ENCODE results near the gene APLN. TPM values are rescaled to one million over a fixed set of nuclear protein-coding genes. Genes with fewer than 3 reads are reported as not detected.

Gene APLN, protein sequence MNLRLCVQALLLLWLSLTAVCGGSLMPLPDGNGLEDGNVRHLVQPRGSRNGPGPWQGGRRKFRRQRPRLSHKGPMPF
- 0.58 to 1.00 TPM (median 0.77 TPM) in 5 replicates for total RNA-seq (2022; extraction: Qiagen RNA extraction)

DNA sequence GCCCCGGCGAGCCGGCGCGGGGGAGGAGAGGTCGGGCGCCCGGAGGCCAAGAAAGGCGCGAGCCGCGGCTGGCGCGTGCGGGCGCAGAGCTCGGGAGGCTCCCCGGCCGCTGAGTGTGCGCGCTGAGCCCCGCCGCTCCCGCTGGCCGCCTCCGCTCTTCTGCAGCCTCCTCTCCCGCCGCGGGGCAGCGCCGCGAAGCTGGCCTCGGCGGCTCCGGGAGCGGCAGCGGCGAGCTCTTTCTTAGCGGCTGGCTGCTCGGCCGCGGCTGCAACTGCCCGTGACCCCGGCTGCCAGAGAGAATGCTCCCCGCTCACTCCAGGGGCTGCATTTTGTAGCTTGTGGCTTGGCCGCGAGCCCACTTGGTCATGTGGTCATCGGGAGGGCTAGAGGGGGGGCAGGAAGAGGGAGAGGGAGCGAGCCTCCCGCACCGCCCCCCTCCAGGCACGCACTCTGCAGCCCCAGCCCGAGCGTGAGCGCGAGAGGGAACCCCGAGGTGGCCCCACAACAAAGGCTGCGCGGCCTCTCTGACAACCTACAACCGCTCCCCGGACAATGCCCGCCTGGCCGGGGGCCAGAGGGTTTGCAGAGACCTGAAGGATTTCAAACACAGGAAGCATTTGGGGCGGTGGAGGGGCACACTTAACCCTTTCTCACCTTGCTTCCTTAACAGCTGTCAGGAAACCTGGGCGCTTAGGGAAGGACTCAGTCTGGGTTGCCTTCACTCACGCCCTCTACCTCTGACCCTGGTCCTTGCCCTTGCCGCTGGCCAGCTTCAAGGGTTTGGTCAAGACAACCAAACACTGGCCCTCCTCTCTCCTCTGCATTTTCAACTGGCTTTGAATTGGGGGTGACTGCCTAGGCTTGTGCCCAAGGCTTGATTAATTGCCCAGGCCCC is at the start of gene APLN:
Gene APLN, minus strand, starts transcription at position 305 of the 895 bp plus-strand sequence. CDS start 326 bp downstream, outside the sequence.

Other genes starting within 250 kb of the APLN start
- 32.3 to 60.2 TPM (median 45.4 TPM) in 5 replicates for gene SMARCA1, start 131.5 kb downstream of the APLN start, total RNA-seq (2022; extraction: Qiagen RNA extraction)
- 19.0 to 25.5 TPM (median 23.1 TPM) in 5 replicates for gene OCRL, start 114.7 kb downstream of the APLN start, total RNA-seq (2022; extraction: Qiagen RNA extraction)
- gene XPNPEP2, start 84.0 kb upstream of the APLN start, total RNA-seq (2022; extraction: Qiagen RNA extraction) = not detected in 5 replicates
- gene SASH3, start 125.0 kb upstream of the APLN start, total RNA-seq (2022; extraction: Qiagen RNA extraction) = not detected in 5 replicates
- gene ZDHHC9, start 188.9 kb upstream of the APLN start, total RNA-seq (2022; extraction: Qiagen RNA extraction) = 60.8 to 67.5 TPM (median 64.8 TPM) in 5 replicates